GM10248 (cell line): ENCODE results near the gene SGMS1.
A peak's percentile ranks its signal among the peaks of the same experiment; 100 is the strongest.

Experiments
- CTCF ChIA-PET: fragments of 300-600 bp; sonication (Branson Sonifier 250); formaldehyde crosslinking; extraction: SDS; loops from one replicate; lab custom pipeline; 2021; ENCODE audit warnings: antibody characterized with exemption; lab: Yijun Ruan, JAX
- POLR2A ChIA-PET: fragments of 350-650 bp; sonication (Branson Sonifier 250); formaldehyde crosslinking; extraction: SDS; loops from one replicate; lab custom pipeline; 2020; ENCODE audit warnings: antibody characterized with exemption; lab: Yijun Ruan, JAX
- DNase-seq: peaks from one replicate; pipeline ENCODE4 v3.0.0; 2012; ENCODE audit errors: extremely low spot score
- TF ChIP-seq, protein P1 (sequence below): IDR thresholded peaks from 2 replicates; pipeline ENCODE4 v1.5.1; 2012; ENCODE audit warnings: mild to moderate bottlenecking, low read depth; ENCODE audit errors: extremely low read depth, missing control alignments, control extremely low read depth

The SGMS1 gene

DNA sequence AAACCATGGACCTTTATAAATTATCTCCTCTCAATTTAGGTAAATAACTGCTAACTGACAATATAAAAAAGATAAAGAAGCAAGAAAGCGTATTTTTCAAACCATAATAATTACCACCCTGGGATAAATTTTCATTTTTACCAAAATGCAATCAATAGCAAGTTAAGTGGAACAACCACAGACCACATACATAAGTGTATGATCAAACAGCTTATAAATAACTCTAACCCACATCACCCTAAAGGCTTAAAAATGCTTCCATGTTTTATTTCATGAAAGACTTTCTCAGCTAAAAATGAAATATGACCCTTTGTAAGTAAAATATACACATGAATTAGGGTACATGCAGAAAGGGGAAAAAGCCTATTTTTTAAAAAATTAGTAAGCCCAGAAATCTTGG is 156.5 kb downstream of the SGMS1 start:
- DNase-seq, result no peak
- ChIA-PET CTCF (interaction anchor here (1.4 to 4.2 kb wide), 3 partner anchors 13 to 19 kb away, joined by 3 to 24 read pairs (median 4); no protein-coding TSS in a partner anchor), POLR2A (no interaction called here)
- TF ChIP-seq, protein P1, sequence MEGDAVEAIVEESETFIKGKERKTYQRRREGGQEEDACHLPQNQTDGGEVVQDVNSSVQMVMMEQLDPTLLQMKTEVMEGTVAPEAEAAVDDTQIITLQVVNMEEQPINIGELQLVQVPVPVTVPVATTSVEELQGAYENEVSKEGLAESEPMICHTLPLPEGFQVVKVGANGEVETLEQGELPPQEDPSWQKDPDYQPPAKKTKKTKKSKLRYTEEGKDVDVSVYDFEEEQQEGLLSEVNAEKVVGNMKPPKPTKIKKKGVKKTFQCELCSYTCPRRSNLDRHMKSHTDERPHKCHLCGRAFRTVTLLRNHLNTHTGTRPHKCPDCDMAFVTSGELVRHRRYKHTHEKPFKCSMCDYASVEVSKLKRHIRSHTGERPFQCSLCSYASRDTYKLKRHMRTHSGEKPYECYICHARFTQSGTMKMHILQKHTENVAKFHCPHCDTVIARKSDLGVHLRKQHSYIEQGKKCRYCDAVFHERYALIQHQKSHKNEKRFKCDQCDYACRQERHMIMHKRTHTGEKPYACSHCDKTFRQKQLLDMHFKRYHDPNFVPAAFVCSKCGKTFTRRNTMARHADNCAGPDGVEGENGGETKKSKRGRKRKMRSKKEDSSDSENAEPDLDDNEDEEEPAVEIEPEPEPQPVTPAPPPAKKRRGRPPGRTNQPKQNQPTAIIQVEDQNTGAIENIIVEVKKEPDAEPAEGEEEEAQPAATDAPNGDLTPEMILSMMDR, result no peak

- ChIA-PET POLR2A (no interaction called here), CTCF (no interaction called here)
Observed at GRCh38 chr10:50464004-50464409, 159.7 kb downstream of the SGMS1 start.

GRCh38 chr10:50461834-50462233 is 161.9 kb downstream of the SGMS1 start:
- ChIA-PET CTCF (interaction anchor here (1.3 to 2.3 kb wide), 3 partner anchors 9 to 34 kb away, joined by 3 to 9 read pairs (median 5); no protein-coding TSS in a partner anchor), POLR2A (no interaction called here)
- DNase-seq, result no peak
- TF ChIP-seq, protein P1, result no peak

More at GRCh38 chr10:50464004-50464409, 159.7 kb downstream of the SGMS1 start:
- no peak for DNase-seq
- TF ChIP-seq, protein P1, result no peak

- ChIA-PET CTCF (interaction anchor here (1.1 to 2.3 kb wide), 4 partner anchors 10 to 41 kb away, joined by 3 to 9 read pairs (median 3); no protein-coding TSS in a partner anchor), POLR2A (no interaction called here)
- TF ChIP-seq, protein P1, result no peak
- DNase-seq, result no peak
Observed at GRCh38 chr10:50461123-50461522, 162.6 kb downstream of the SGMS1 start.

DNA sequence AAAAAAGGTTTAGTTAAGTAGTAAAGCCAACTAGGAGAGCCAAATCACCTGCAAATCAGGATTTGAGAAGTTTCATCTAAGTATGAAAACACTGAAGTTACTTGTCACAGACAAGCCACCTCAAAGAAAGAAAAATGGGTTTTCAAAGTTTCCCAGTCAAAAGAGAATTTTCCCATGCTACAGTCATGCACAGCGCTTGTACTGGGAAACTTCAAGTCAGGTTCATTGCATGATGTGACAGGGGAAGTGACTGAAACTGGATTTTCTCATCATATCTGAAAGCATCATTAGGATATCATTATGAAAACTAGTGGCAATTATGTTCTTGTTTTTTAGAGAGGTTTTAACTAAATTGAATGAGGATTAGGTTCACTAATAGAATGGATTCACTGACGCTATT is 167.0 kb downstream of the SGMS1 start:
- POLR2A ChIA-PET, result no interaction called here
- DNase-seq, result peak; percentile 23
- TF ChIP-seq, protein P1, result no peak
- CTCF ChIA-PET, result interaction anchor here (3.3 kb wide), 1 partner anchor 40 kb away, joined by 13 read pairs; no protein-coding TSS in a partner anchor

- TF ChIP-seq, protein P1, result no peak
- ChIA-PET POLR2A (interaction anchor here (0.6 kb wide), 1 partner anchor 25 kb away, joined by 4 read pairs; no protein-coding TSS in a partner anchor), CTCF (interaction anchor here (1.8 to 3.3 kb wide), 2 partner anchors 15 to 43 kb away, joined by 6 to 13 read pairs; no protein-coding TSS in a partner anchor)
- DNase-seq, result no peak
Observed at GRCh38 chr10:50453940-50454339, 169.8 kb downstream of the SGMS1 start.
